Measurements from ENCODE around the gene LTBP1. TPM values are rescaled to one million over a fixed set of nuclear protein-coding genes. Genes with fewer than 3 reads are reported as not detected.

LTBP1 gene
- total RNA-seq, 4 donors from 2014 or later, result 8.7 to 18.7 (median 13.0) TPM

GRCh38 chr2:33130054-33130447, 183.3 kb downstream of the LTBP1 start:
- DNase-seq (ENCODE audit: low spot score in 2 of 2), result no peak
- Histone ChIP-seq H3K27me3 (no peaks in the 10 kb centered on the region), H3K4me1 (peaks cover 24% of the 10 kb centered on the region), H3K36me3 (no peaks in the 10 kb centered on the region), H3K4me3 (no peak overlapping the region), H3K9me3 (no peaks in the 10 kb centered on the region), H3K27ac (no peak overlapping the region)
- TF ChIP-seq POLR2A (IDR thresholded peaks at IDR 0.05) (no peak), EP300 (IDR thresholded peaks at IDR 0.05) (no peak), CTCF (IDR thresholded peaks at IDR 0.05) (no peak), POLR2AphosphoS5 (IDR thresholded peaks at IDR 0.05) (no peak)
- 92% methylated on average over 7 of the region's 7 CpGs for WGBS

GRCh38 chr2:33130544-33130943, 183.8 kb downstream of the LTBP1 start:
- Histone ChIP-seq H3K27ac (no peak overlapping the region), H3K27me3 (no peaks in the 10 kb centered on the region), H3K4me3 (no peak overlapping the region), H3K4me1 (peaks cover 26% of the 10 kb centered on the region), H3K9me3 (no peaks in the 10 kb centered on the region), H3K36me3 (no peaks in the 10 kb centered on the region)
- TF ChIP-seq CTCF (IDR thresholded peaks at IDR 0.05), result no peak
- TF ChIP-seq EP300 (IDR thresholded peaks at IDR 0.05), result no peak
- TF ChIP-seq POLR2AphosphoS5 (IDR thresholded peaks at IDR 0.05), result no peak
- TF ChIP-seq POLR2A (IDR thresholded peaks at IDR 0.05), result no peak
- 73% methylated on average over 6 of the region's 6 CpGs for WGBS
- DNase-seq (ENCODE audit: low spot score in 2 of 2), result no peak

- WGBS, result 99% methylated on average over 4 of the region's 4 CpGs
- Histone ChIP-seq H3K36me3 (no peaks in the 10 kb centered on the region), H3K27me3 (no peaks in the 10 kb centered on the region), H3K4me3 (no peak overlapping the region), H3K4me1 (peaks cover 32% of the 10 kb centered on the region), H3K9me3 (no peaks in the 10 kb centered on the region), H3K27ac (no peak overlapping the region)
- TF ChIP-seq POLR2A (IDR thresholded peaks at IDR 0.05) (no peak), CTCF (IDR thresholded peaks at IDR 0.05) (no peak), EP300 (IDR thresholded peaks at IDR 0.05) (no peak), POLR2AphosphoS5 (IDR thresholded peaks at IDR 0.05) (no peak)
- no peak for DNase-seq (ENCODE audit: low spot score in 2 of 2)
These were observed 184.4 kb downstream of the LTBP1 start for GRCh38 chr2:33131111-33131510.

- TF ChIP-seq POLR2AphosphoS5 (IDR thresholded peaks at IDR 0.05) (no peak), CTCF (IDR thresholded peaks at IDR 0.05) (no peak), EP300 (IDR thresholded peaks at IDR 0.05) (no peak), POLR2A (IDR thresholded peaks at IDR 0.05) (no peak)
- no peak for DNase-seq (ENCODE audit: low spot score in 2 of 2)
- WGBS, result 13% methylated on average over 2 of the region's 2 CpGs
- Histone ChIP-seq H3K9me3 (no peaks in the 10 kb centered on the region), H3K4me3 (no peak overlapping the region), H3K27ac (no peak overlapping the region), H3K27me3 (no peaks in the 10 kb centered on the region), H3K36me3 (no peaks in the 10 kb centered on the region), H3K4me1 (peaks cover 35% of the 10 kb centered on the region)
These were observed 185.0 kb downstream of the LTBP1 start for GRCh38 chr2:33131749-33132148.

- Histone ChIP-seq H3K4me3 (no peak overlapping the region), H3K27me3 (no peaks in the 10 kb centered on the region), H3K4me1 (peaks cover 26% of the 10 kb centered on the region), H3K36me3 (no peaks in the 10 kb centered on the region), H3K27ac (peak overlapping the region; percentile 73), H3K9me3 (no peaks in the 10 kb centered on the region)
- 51% methylated on average over 7 of the region's 7 CpGs for WGBS
- DNase-seq (ENCODE audit: low spot score in 2 of 2), result no peak
- TF ChIP-seq CTCF (IDR thresholded peaks at IDR 0.05), result no peak
- no peak for TF ChIP-seq POLR2A (IDR thresholded peaks at IDR 0.05)
These were observed 186.8 kb downstream of the LTBP1 start for GRCh38 chr2:33133454-33133952.

Measured in suprapubic skin (tissue), 4 donors.